CD14-positive monocyte (primary cell): ENCODE measurements around the gene CHMP4A. TPM values are rescaled to one million over a fixed set of nuclear protein-coding genes. Genes with fewer than 3 reads are reported as not detected.

Source experiments
- DNase-seq, 3 donors: peaks; one replicate each; pipeline ENCODE4 v3.0.0-alpha.2; 2011 to 2022
- H2AFZ ChIP-seq: 2 replicates; pipeline ENCODE4 v1.6.0; 2012; ENCODE audit warnings: mild to moderate bottlenecking, low read depth, low read length, inconsistent platforms; ENCODE audit not compliant: insufficient read depth, poor library complexity, severe bottlenecking
- H3K27ac ChIP-seq, 2 donors: 1 replicate in 1 of 2; 2 replicates in 1 of 2; pipeline ENCODE4 v1.5.1; 2012 to 2013; ENCODE audit warnings: low read length in 2 of 2, control low read depth in 1 of 2, inconsistent platforms in 1 of 2, low read depth in 1 of 2, mild to moderate bottlenecking in 1 of 2
- H3K27me3 ChIP-seq, 2 donors: one replicate each; pipeline versions ENCODE4 v1.6.0 to v1.6.1; 2011 to 2013; ENCODE audit warnings: low read length in 2 of 2; ENCODE audit not compliant: control insufficient read depth in 2 of 2, insufficient read depth in 2 of 2
- H3K36me3 ChIP-seq, 2 donors: replicated peaks in 1 of 2; 1 replicate in 1 of 2; 2 replicates in 1 of 2; pipeline versions ENCODE4 v1.5.1 to v1.6.1; 2012 to 2013; ENCODE audit warnings: low read length in 2 of 2, control low read depth in 1 of 2, inconsistent platforms in 1 of 2, mild to moderate bottlenecking in 1 of 2; ENCODE audit not compliant: insufficient read depth in 2 of 2, control insufficient read depth in 1 of 2
- H3K4me1 ChIP-seq, 2 donors: 1 replicate in 1 of 2; 2 replicates in 1 of 2; pipeline versions ENCODE4 v1.5.1 to v1.6.1; 2012 to 2013; ENCODE audit warnings: low read length in 2 of 2, control low read depth in 1 of 2, inconsistent platforms in 1 of 2, mild to moderate bottlenecking in 1 of 2, moderate library complexity in 1 of 2; ENCODE audit not compliant: insufficient read depth in 2 of 2, control insufficient read depth in 1 of 2
- H3K4me2 ChIP-seq: replicated peaks from 2 replicates; pipeline ENCODE3; 2012; ENCODE audit warnings: low read length, moderate library complexity, mild to moderate bottlenecking; ENCODE audit not compliant: poor library complexity, severe bottlenecking; ENCODE audit errors: extremely low read depth
- H3K4me3 ChIP-seq, 3 experiments: fragments of 200-600 bp in 1 of 3; sonication (generic) in 1 of 3; replicated peaks in 1 of 3; 1 replicate in 2 of 3; 2 replicates in 1 of 3; pipeline ENCODE4 v1.5.1; 2011 to 2013; ENCODE audit warnings: low read length in 3 of 3, mild to moderate bottlenecking in 3 of 3, control low read depth in 2 of 3, low read depth in 2 of 3, inconsistent platforms in 1 of 3, moderate library complexity in 1 of 3
- H3K79me2 ChIP-seq: 2 replicates; pipeline ENCODE4 v1.6.0; 2012; ENCODE audit warnings: mild to moderate bottlenecking, control low read depth, inconsistent platforms, low read length, moderate library complexity; ENCODE audit not compliant: insufficient read depth
- H3K9ac ChIP-seq: 2 replicates; pipeline ENCODE4 v1.6.0; 2017; ENCODE audit warnings: low read length, mild to moderate bottlenecking; ENCODE audit not compliant: insufficient read depth, poor library complexity, severe bottlenecking
- H3K9me3 ChIP-seq, 2 donors: replicated peaks in 1 of 2; 1 replicate in 1 of 2; 2 replicates in 1 of 2; pipeline versions ENCODE4 v1.5.1 to v1.6.1; 2012 to 2013; ENCODE audit warnings: low read length in 2 of 2, control low read depth in 1 of 2; ENCODE audit not compliant: control insufficient read depth in 1 of 2, insufficient read depth in 1 of 2
- H4K20me1 ChIP-seq: 2 replicates; pipeline ENCODE4 v1.6.0; 2012; ENCODE audit warnings: mild to moderate bottlenecking, low read length, control low read depth, moderate library complexity; ENCODE audit not compliant: insufficient read depth
- H3K27ac Mint-ChIP-seq, 7 donors: one replicate each; pipeline ENCODE4 v1.8.0; 2020; ENCODE audit warnings: mild to moderate bottlenecking in 7 of 7, mixed read lengths in 7 of 7, moderate library complexity in 6 of 7, inconsistent platforms in 2 of 7
- H3K27me3 Mint-ChIP-seq, 3 donors: one replicate each; pipeline ENCODE4 v1.8.0; 2021 to 2022; ENCODE audit warnings: low read depth in 3 of 3, mild to moderate bottlenecking in 3 of 3, mixed read lengths in 3 of 3, moderate library complexity in 3 of 3, inconsistent platforms in 1 of 3
- H3K36me3 Mint-ChIP-seq, 2 donors: one replicate each; pipeline ENCODE4 v1.8.0; 2020; ENCODE audit warnings: mixed read lengths in 2 of 2, inconsistent platforms in 1 of 2, mild to moderate bottlenecking in 1 of 2
- H3K4me1 Mint-ChIP-seq: one replicate; pipeline ENCODE4 v1.8.0; 2020; ENCODE audit warnings: mild to moderate bottlenecking, mixed read lengths
- H3K4me3 Mint-ChIP-seq, 2 donors: one replicate each; pipeline ENCODE4 v1.8.0; 2020; ENCODE audit warnings: mild to moderate bottlenecking in 2 of 2, mixed read lengths in 2 of 2, moderate library complexity in 1 of 2
- H3K9me3 Mint-ChIP-seq, 7 donors: one replicate each; pipeline ENCODE4 v1.8.0; 2020 to 2022; ENCODE audit warnings: mixed read lengths in 7 of 7, mild to moderate bottlenecking in 6 of 7, moderate library complexity in 6 of 7, inconsistent platforms in 2 of 7
- CTCF ChIP-seq: fragments of 200-600 bp; IDR thresholded peaks from one replicate; pipeline ENCODE4 v1.8.0; 2022; ENCODE audit warnings: antibody characterized with exemption, mild to moderate bottlenecking
- WGBS: methylation state at CpG from one replicate; pipeline ENCODE4 v1.1.5; 2013; ENCODE audit warnings: missing lambda C conversion rate; ENCODE audit not compliant: insufficient coverage; 5-methylcytosine and 5-hydroxymethylcytosine counted together
- intact Hi-C, 2 donors: fragments of 100-400 bp; cut with micrococcal nuclease; formaldehyde crosslinking; loops; one replicate each; pipeline versions ENCODE4 v1.15.0 to v1.15.1; 2023
- polyA plus RNA-seq, 3 donors: library from polyadenylated mRNA; depleted of rRNA in 1 of 3; unstranded in 2 of 3; stranded (reverse) in 1 of 3; fragments of 300-500 nt in 2 of 3; fragments of >200 nt in 1 of 3; fragmentation: Illumina TruSeq in 2 of 3; gene quantifications; 1 replicate in 2 of 3; 2 replicates in 1 of 3; pipeline ENCODE4 v1.2.3, GENCODE V29; 2012 to 2021

Gene CHMP4A
- polyA plus RNA-seq, 3 donors, result 99.0 to 128 (median 102) TPM

- Histone ChIP-seq H3K79me2 (no peaks in the 10 kb centered on the region), H3K4me3 (no peak overlapping the region), H2AFZ (no peak overlapping the region), H3K36me3 (peaks cover 44 to 80% of the 10 kb centered on the region in 2 donors), H4K20me1 (no peaks in the 10 kb centered on the region), H3K27me3 (no peaks in the 10 kb centered on the region), H3K4me2 (no peak overlapping the region), H3K9ac (no peak overlapping the region), H3K9me3 (no peaks in the 10 kb centered on the region), H3K27ac (no peak overlapping the region), H3K4me1 (no peaks in the 10 kb centered on the region)
- WGBS, result 99% methylated on average over 12 of the region's 18 CpGs
- DNase-seq, result no peak
- TF ChIP-seq CTCF, result no peak
- H3K27ac Mint-ChIP-seq, result peak overlapping the region in 3 of 7 donors; percentile 27 to 70 (median 59)
- H3K9me3 Mint-ChIP-seq, result no peaks in the 10 kb centered on the region
- H3K4me1 Mint-ChIP-seq, result no peaks in the 10 kb centered on the region
- H3K4me3 Mint-ChIP-seq, result no peak overlapping the region
- intact Hi-C loops, result no loop called here
- H3K36me3 Mint-ChIP-seq, result peaks cover 68 to 81% of the 10 kb centered on the region in 2 donors
- H3K27me3 Mint-ChIP-seq, result peaks cover 0 to 3% (median 0%) of the 10 kb centered on the region in 3 donors
These were observed 45.4 kb upstream of the CHMP4A start for GRCh38 chr14:24258548-24259265.

GRCh38 chr14:24258119-24258518 lies 44.8 kb upstream of the CHMP4A start:
- intact Hi-C loops, result no loop called here
- no peaks in the 10 kb centered on the region for H3K9me3 ChIP-seq
- H3K36me3 ChIP-seq, result peaks cover 43 to 81% of the 10 kb centered on the region in 2 donors
- no peaks in the 10 kb centered on the region for H4K20me1 ChIP-seq
- no peak overlapping the region for H3K9ac ChIP-seq
- Mint-ChIP-seq H3K4me3 (no peak overlapping the region), H3K36me3 (peaks cover 71 to 84% of the 10 kb centered on the region in 2 donors), H3K27ac (no peak overlapping the region), H3K9me3 (no peaks in the 10 kb centered on the region), H3K27me3 (peaks cover 0 to 3% (median 0%) of the 10 kb centered on the region in 3 donors), H3K4me1 (no peaks in the 10 kb centered on the region)
- H3K4me1 ChIP-seq, result no peaks in the 10 kb centered on the region
- no peak for TF ChIP-seq CTCF
- no peak overlapping the region for H2AFZ ChIP-seq
- no peak overlapping the region for H3K4me2 ChIP-seq
- DNase-seq, result no peak
- no CpG with 5 or more reads among the region's 9 CpGs for WGBS
- H3K27me3 ChIP-seq, result no peaks in the 10 kb centered on the region
- no peaks in the 10 kb centered on the region for H3K79me2 ChIP-seq
- no peak overlapping the region for H3K27ac ChIP-seq
- no peak overlapping the region for H3K4me3 ChIP-seq
